ENCODE measurements around the gene RNASE7. TPM values are rescaled to one million over a fixed set of nuclear protein-coding genes. Genes with fewer than 3 reads are reported as not detected.

RNASE7 gene
- total and polyA plus RNA-seq, 11 donors: 0.04 TPM; not detected in 10

DNA sequence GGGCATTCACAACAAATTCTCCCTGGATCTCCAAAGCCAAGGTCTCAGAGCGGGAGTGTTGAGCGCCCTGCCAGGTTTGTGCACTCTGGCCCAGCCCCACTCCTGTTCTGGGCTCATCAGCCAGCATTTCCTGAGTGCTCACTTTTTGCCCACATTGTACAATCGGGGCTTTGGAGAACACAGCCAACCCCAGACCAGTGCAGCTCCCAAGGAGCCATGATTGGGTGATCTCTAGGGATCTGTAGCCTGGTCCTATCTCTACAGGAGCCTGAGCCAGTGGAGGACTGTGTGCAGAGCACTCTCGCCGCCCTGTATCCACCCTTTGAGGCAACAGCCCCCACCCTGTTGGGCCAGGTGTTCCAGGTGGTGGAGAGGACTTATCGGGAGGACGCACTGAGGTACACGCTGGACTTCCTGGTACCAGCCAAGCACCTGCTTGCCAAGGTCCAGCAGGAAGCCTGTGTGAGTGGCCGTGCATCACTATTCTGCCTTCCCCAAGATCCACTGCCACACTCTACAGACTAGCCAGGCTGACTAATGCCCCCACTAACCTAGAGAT, 30.7 kb downstream of the RNASE7 start:
- H3K4me1 ChIP-seq: peaks cover 0 to 40% (median 28%) of the 10 kb centered on the region in 12 donors
- H3K36me3 ChIP-seq: peaks cover 0 to 53% (median 46%) of the 10 kb centered on the region in 9 donors
- WGBS, 4 donors: 91 to 94% (median 93%) methylated on average over 6 to 9 of the region's 9 CpGs
- ATAC-seq (no peak), DNase-seq (no peak)
- no peaks in the 10 kb centered on the region for H3K9me3 ChIP-seq
- TF ChIP-seq POLR2A (IDR thresholded peaks at IDR 0.05): no peak
- TF ChIP-seq, protein P1, sequence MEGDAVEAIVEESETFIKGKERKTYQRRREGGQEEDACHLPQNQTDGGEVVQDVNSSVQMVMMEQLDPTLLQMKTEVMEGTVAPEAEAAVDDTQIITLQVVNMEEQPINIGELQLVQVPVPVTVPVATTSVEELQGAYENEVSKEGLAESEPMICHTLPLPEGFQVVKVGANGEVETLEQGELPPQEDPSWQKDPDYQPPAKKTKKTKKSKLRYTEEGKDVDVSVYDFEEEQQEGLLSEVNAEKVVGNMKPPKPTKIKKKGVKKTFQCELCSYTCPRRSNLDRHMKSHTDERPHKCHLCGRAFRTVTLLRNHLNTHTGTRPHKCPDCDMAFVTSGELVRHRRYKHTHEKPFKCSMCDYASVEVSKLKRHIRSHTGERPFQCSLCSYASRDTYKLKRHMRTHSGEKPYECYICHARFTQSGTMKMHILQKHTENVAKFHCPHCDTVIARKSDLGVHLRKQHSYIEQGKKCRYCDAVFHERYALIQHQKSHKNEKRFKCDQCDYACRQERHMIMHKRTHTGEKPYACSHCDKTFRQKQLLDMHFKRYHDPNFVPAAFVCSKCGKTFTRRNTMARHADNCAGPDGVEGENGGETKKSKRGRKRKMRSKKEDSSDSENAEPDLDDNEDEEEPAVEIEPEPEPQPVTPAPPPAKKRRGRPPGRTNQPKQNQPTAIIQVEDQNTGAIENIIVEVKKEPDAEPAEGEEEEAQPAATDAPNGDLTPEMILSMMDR (IDR thresholded peaks at IDR 0.05): no peak
- H3K27ac ChIP-seq: peak overlapping the region in 10 of 12 donors; percentile 87 to 99 (median 94)
- peak overlapping the region in 2 of 12 donors; percentile 77 to 85 for H3K4me3 ChIP-seq
- peaks cover 0 to 6% (median 0%) of the 10 kb centered on the region in 9 donors for H3K27me3 ChIP-seq
- intact Hi-C loops (cut with DNase I): loop anchor here in 1 of 10 donors (2.0 kb wide), 1 partner anchor 18 kb away; no protein-coding TSS in a partner anchor

DNA sequence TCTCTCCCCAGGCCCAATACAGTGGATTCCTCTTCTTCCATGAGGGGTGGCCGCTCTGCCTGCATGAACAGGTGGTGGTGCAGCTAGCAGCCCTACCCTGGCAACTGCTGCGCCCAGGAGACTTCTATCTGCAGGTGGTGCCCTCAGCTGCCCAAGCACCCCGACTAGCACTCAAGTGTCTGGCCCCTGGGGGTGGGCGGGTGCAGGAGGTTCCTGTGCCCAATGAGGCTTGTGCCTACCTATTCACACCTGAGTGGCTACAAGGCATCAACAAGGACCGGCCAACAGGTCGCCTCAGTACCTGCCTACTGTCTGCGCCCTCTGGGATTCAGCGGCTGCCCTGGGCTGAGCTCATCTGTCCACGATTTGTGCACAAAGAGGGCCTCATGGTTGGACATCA, 31.8 kb downstream of the RNASE7 start:
- no peak overlapping the region for H3K4me3 ChIP-seq
- H3K27me3 ChIP-seq: peaks cover 0 to 3% (median 0%) of the 10 kb centered on the region in 9 donors
- DNase-seq: no peak
- H3K36me3 ChIP-seq: peaks cover 0 to 64% (median 56%) of the 10 kb centered on the region in 9 donors
- H3K4me1 ChIP-seq: peaks cover 0 to 33% (median 22%) of the 10 kb centered on the region in 12 donors
- no peak for ATAC-seq
- H3K9me3 ChIP-seq: no peaks in the 10 kb centered on the region
- TF ChIP-seq, protein P1 (IDR thresholded peaks at IDR 0.05): no peak
- no peak for TF ChIP-seq POLR2A (IDR thresholded peaks at IDR 0.05)
- intact Hi-C loops (cut with DNase I): loop anchor here in 1 of 10 donors (2.0 kb wide), 1 partner anchor 17 kb away; no protein-coding TSS in a partner anchor
- WGBS, 4 donors: 90 to 100% (median 95%) methylated on average over 2 to 9 of the region's 9 CpGs
- H3K27ac ChIP-seq: no peak overlapping the region

DNA sequence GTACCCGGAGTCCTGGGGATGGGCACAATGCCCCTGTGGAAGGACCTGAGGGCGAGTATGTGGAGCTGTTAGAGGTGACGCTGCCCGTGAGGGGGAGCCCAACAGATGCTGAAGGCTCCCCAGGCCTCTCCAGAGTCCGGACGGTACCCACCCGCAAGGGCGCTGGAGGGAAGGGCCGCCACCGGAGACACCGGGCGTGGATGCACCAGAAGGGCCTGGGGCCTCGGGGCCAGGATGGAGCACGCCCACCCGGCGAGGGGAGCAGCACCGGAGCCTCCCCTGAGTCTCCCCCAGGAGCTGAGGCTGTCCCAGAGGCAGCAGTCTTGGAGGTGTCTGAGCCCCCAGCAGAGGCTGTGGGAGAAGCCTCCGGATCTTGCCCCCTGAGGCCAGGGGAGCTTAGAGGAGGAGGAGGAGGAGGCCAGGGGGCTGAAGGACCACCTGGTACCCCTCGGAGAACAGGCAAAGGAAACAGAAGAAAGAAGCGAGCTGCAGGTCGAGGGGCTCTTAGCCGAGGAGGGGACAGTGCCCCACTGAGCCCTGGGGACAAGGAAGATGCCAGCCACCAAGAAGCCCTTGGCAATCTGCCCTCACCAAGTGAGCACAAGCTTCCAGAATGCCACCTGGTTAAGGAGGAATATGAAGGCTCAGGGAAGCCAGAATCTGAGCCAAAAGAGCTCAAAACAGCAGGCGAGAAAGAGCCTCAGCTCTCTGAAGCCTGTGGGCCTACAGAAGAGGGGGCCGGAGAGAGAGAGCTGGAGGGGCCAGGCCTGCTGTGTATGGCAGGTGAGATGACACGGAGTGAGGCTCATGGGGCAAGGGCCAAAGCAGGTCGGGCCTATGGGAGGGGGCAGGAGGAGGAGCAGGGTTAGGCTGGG, 32.5 kb downstream of the RNASE7 start:
- no peak overlapping the region for H3K27ac ChIP-seq

More for the DNA sequence above, 32.5 kb downstream of the RNASE7 start:
- DNase-seq (no peak), ATAC-seq (no peak)
- Histone ChIP-seq H3K4me1 (peaks cover 0 to 26% (median 16%) of the 10 kb centered on the region in 12 donors), H3K9me3 (no peaks in the 10 kb centered on the region), H3K36me3 (peaks cover 0 to 71% (median 64%) of the 10 kb centered on the region in 9 donors), H3K27me3 (no peaks in the 10 kb centered on the region), H3K4me3 (no peak overlapping the region)
- intact Hi-C loops (cut with DNase I): no loop called here
- WGBS, 4 donors: 87 to 93% (median 91%) methylated on average over 25 to 26 of the region's 26 CpGs
- no peak for TF ChIP-seq POLR2A (IDR thresholded peaks at IDR 0.05)
- TF ChIP-seq, protein P1 (IDR thresholded peaks at IDR 0.05): no peak

All from heart left ventricle (tissue), 16 donors.